NT2/D1 (cell line): ENCODE measurements around the gene ARSD.

Experiments
- DNase-seq: peaks from one replicate; pipeline ENCODE4 v3.0.0-alpha.2; 2011; ENCODE audit warnings: low read depth, low spot score
- H3K27me3 ChIP-seq: 2 replicates; pipeline ENCODE4 v1.6.0; 2011; ENCODE audit warnings: mild to moderate bottlenecking; ENCODE audit not compliant: insufficient read length, insufficient read depth
- H3K36me3 ChIP-seq: 2 replicates; pipeline ENCODE4 v1.6.1; 2011; ENCODE audit warnings: mild to moderate bottlenecking, low read length, mixed read lengths; ENCODE audit not compliant: insufficient read depth, insufficient read length
- H3K4me1 ChIP-seq: 2 replicates; pipeline ENCODE4 v1.5.1; 2011; ENCODE audit not compliant: insufficient read depth, insufficient read length
- H3K4me3 ChIP-seq: 2 replicates; pipeline ENCODE4 v1.5.1; 2011; ENCODE audit warnings: low read depth; ENCODE audit not compliant: insufficient read length
- H3K9ac ChIP-seq: 2 replicates; pipeline ENCODE4 v1.6.0; 2011; ENCODE audit warnings: low read depth; ENCODE audit not compliant: insufficient read length
- H3K9me3 ChIP-seq: 2 replicates; pipeline ENCODE4 v1.5.1; 2011; ENCODE audit warnings: mild to moderate bottlenecking, low read length; ENCODE audit not compliant: insufficient read depth
- SUZ12 ChIP-seq: IDR thresholded peaks from 2 replicates; pipeline ENCODE4 v1.6.1; 2011; ENCODE audit not compliant: insufficient read length, insufficient read depth; ENCODE audit errors: extremely low read depth
- YY1 ChIP-seq: IDR thresholded peaks from 2 replicates; pipeline ENCODE4 v1.6.1; 2011; ENCODE audit not compliant: insufficient read length, insufficient read depth
- ZNF274 ChIP-seq: IDR thresholded peaks from 2 replicates; pipeline ENCODE4 v1.6.1; 2011; ENCODE audit warnings: mild to moderate bottlenecking, low read depth, low read length

ARSD gene

DNA sequence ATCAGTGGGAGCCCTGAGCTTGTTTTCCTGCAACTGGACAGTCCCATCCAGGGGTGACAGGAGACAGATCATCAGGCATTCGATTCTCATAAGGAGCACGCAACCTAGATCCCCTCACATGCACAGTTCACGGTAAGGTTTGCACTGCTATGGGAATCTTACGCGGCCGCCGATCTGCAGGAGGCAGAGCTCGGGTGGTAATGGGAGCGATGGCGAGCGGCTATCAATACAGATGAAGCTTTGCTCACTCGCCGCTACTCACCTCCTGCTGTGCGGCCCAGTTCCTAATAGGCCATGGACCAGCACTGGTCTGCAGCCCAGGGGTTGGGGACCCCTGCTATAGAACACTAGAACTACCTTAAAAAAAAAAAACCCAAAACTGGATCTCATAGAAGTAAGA, 45.4 kb downstream of the ARSD start:
- Histone ChIP-seq H3K4me1 (no peaks in the 10 kb centered on the region), H3K9ac (no peak overlapping the region), H3K9me3 (no peaks in the 10 kb centered on the region), H3K27me3 (no peaks in the 10 kb centered on the region), H3K36me3 (peaks cover 31% of the 10 kb centered on the region), H3K4me3 (no peak overlapping the region)
- TF ChIP-seq SUZ12 (no peak), ZNF274 (no peak), YY1 (no peak)
- DNase-seq, result no peak

DNA sequence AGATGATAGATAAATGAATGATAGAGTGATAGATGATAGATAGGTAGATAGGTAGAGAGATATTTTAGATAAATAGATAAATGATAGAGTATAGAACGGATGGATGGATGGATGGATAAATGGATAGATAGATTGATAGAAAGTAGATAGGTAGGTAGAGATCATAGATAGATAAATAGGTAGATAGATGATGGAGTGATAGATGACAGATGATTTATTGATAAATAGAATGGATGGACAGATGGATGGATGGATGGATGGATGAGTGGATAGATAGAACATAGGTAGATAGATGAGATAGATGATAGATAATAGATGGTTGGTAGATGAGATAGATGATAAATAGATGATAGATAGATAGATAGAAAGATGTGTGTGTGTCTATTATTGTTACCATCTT, 49.5 kb downstream of the ARSD start:
- Histone ChIP-seq H3K9me3 (peaks cover 6% of the 10 kb centered on the region), H3K9ac (no peak overlapping the region), H3K4me1 (no peaks in the 10 kb centered on the region), H3K4me3 (no peak overlapping the region), H3K27me3 (no peaks in the 10 kb centered on the region), H3K36me3 (peaks cover 45% of the 10 kb centered on the region)
- no peak for TF ChIP-seq YY1
- no peak for DNase-seq

DNA sequence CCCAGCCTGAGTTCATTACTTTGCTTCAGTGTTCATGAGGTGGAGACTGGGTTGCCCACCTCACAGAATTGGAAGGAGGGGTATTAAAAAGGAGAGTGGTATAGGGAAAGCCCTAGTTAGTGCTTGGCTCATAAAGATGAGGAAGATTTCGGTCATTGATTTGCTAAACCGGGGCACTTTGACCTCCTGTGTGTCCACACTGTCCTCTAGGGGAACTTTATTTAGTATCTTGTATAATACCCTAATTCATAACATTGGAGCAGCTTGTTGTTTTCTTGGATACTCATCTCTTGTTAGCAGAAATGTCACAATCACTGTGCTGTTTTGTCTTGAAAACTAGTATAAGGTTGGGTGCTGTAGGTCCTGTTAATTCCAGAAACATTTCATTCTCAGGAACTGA, 50.6 kb downstream of the ARSD start:
- no peak overlapping the region for H3K4me3 ChIP-seq
- no peak overlapping the region for H3K9ac ChIP-seq
- H3K4me1 ChIP-seq, result no peaks in the 10 kb centered on the region
- H3K9me3 ChIP-seq, result peaks cover 13% of the 10 kb centered on the region
- TF ChIP-seq ZNF274, result no peak
- no peak for TF ChIP-seq YY1
- TF ChIP-seq SUZ12, result no peak
- no peaks in the 10 kb centered on the region for H3K27me3 ChIP-seq
- no peak for DNase-seq
- peaks cover 44% of the 10 kb centered on the region for H3K36me3 ChIP-seq

DNA sequence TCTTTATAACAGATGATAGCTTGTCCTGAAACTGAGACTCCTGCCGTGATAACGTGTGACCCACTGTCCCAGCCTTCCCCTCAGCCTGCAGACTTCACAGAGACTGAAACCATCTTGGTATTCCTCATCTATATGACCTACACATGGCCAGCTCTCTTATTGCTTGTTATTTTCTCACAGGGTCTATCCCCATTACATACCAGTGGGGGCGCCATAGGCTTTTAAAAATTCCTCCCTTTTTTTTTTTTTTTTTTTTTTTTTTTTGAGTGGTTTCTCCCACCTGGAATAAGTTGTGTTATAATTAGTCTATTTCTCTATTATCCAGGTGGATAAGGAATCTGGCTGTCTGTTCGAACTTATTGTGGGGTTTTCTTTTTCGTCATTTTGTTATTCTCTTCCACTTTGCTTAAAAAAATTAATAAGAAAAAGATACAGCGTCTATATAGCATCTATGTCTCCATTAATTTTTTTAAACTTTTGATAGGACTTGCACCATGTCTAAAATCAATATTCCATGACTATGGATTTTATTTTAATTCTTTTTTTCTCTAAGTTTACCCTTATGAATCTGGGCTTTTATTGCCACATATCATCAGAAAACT, 53.2 kb downstream of the ARSD start:
- H3K4me1 ChIP-seq, result no peaks in the 10 kb centered on the region
- no peaks in the 10 kb centered on the region for H3K27me3 ChIP-seq
- no peak overlapping the region for H3K9ac ChIP-seq
- peaks cover 21% of the 10 kb centered on the region for H3K36me3 ChIP-seq
- DNase-seq, result no peak
- H3K9me3 ChIP-seq, result peaks cover 13% of the 10 kb centered on the region
- no peak overlapping the region for H3K4me3 ChIP-seq
- TF ChIP-seq SUZ12 (no peak), ZNF274 (no peak), YY1 (no peak)

DNA sequence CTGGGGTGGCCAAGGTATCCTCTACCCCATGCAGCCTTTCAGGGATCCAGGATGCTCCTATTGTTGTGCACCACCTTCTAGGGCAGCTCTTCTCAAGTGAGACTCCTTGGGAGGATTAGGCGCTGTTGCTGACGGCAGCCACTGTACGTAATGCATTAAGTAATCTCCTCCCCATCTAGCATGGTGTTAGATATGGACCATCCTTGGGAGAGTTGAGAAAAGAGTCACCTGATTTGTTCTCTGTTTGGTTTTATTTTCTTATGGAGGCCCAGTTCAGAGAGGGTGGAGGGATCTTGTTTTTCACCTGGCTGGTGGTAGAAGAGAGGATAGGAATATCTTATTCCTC, 54.0 kb downstream of the ARSD start:
- Histone ChIP-seq H3K36me3 (peaks cover 16% of the 10 kb centered on the region), H3K4me1 (no peaks in the 10 kb centered on the region), H3K9me3 (peaks cover 13% of the 10 kb centered on the region), H3K27me3 (no peaks in the 10 kb centered on the region), H3K4me3 (no peak overlapping the region), H3K9ac (no peak overlapping the region)
- no peak for DNase-seq
- no peak for TF ChIP-seq ZNF274
- TF ChIP-seq SUZ12, result no peak
- TF ChIP-seq YY1, result no peak

DNA sequence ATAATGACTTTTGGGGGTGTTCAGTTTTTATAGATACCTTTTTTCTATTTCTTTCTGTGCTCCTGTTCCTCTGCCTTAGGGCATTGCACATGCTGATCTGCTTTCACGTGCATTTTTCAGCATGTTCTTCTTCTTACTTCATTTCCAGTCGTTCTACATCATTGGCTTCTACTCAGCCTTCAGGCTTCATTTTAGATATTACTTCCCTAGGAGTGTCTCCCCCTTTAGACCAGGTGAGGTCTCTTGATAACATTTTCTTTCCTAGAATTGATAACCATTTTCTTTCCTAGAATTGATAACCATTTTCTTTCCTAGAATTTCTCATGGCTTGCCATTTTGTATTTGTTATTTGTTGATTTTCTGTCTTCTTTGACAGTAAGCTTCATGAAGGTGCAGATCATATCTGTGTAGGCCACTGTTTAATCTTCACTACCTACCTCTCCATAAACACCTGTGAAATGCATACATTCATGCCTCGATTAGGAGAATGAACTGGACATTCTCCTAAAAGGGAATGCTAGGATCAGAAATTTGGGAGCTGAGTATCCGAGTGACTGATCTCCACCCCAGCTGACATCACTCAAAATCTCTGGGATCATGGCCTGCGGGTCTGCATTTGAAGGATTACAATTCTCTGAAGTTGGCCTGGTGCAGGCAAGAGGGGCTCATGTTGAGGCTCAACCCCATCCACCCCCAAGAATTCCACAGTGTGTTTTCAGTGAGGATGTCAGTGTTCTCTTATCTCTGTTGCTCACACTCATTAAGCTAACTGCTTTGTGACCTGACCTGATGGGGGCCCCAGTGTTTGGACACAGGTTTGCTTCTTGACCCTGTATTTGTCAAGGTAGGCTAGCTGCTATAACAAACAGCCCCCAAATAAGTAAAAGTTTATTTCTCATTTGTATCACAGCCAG, 54.7 kb downstream of the ARSD start:
- Histone ChIP-seq H3K36me3 (peaks cover 16% of the 10 kb centered on the region), H3K4me1 (no peaks in the 10 kb centered on the region), H3K9ac (no peak overlapping the region), H3K27me3 (no peaks in the 10 kb centered on the region), H3K4me3 (no peak overlapping the region), H3K9me3 (peaks cover 13% of the 10 kb centered on the region)
- no peak for DNase-seq
- no peak for TF ChIP-seq SUZ12
- TF ChIP-seq YY1, result no peak
- TF ChIP-seq ZNF274, result no peak

DNA sequence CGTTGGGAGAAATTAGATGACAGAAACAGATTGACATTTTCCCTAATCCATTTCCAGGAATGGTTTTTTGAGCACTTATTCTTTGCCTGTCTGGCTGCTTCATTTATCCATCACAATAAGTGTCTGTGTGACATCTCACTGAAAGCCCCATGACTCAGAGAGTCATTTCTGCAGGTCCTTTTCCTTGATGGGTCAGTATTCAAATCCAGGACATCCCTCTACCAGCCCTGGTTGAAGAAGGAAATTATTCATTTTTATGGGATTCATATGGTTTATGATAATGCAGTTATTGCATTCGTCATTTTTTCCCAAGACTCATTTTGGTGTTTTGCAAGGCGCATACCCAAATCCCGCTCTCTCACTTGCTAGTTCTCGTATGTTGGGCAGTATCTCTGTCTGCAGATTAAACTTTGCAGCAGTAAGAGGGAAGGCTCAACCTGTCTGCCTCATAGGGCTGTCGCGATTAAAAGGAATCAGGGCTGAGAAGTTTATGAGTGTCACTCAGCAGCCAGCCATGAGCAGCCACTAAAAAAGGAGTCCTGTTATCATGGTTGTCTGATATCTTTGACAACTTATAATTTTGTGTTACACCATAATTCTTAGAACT, 56.4 kb downstream of the ARSD start:
- H3K27me3 ChIP-seq, result no peaks in the 10 kb centered on the region
- TF ChIP-seq SUZ12 (no peak), YY1 (no peak), ZNF274 (no peak)
- no peak overlapping the region for H3K9ac ChIP-seq
- H3K9me3 ChIP-seq, result peaks cover 13% of the 10 kb centered on the region
- no peak overlapping the region for H3K4me3 ChIP-seq
- peaks cover 20% of the 10 kb centered on the region for H3K36me3 ChIP-seq
- no peak for DNase-seq
- no peaks in the 10 kb centered on the region for H3K4me1 ChIP-seq
